HG03097 (cell line): Measurements from ENCODE around the gene SLC10A3.

Experiments
- ATAC-seq: cut with Tn5 transposase; IDR thresholded peaks from one replicate; pipeline ENCODE4 v1.9.1; 2021; ENCODE audit not compliant: unreplicated experiment, low FRiP score

The SLC10A3 gene

GRCh38 chrX:154490414-154491083, at the start of gene SLC10A3:
Gene SLC10A3, minus strand, starts transcription at chrX:154490629. Its CDS starts 1,689 bp downstream, at chrX:154488940.
- peak; percentile 65 for ATAC-seq

- no peak for ATAC-seq
Measured at GRCh38 chrX:154539077-154539476, 48.6 kb upstream of the SLC10A3 start.

- ATAC-seq: no peak
Measured at GRCh38 chrX:154535892-154536291, 45.5 kb upstream of the SLC10A3 start.

GRCh38 chrX:154534526-154535322, 44.3 kb upstream of the SLC10A3 start:
- peak; percentile 90 for ATAC-seq

- ATAC-seq: no peak
Measured at GRCh38 chrX:154532690-154533089, 42.3 kb upstream of the SLC10A3 start.

GRCh38 chrX:154531626-154532025, 41.2 kb upstream of the SLC10A3 start:
- ATAC-seq: no peak

- no peak for ATAC-seq
Measured at GRCh38 chrX:154530286-154530685, 39.9 kb upstream of the SLC10A3 start.

- no peak for ATAC-seq
Measured at GRCh38 chrX:154529206-154529612, 38.8 kb upstream of the SLC10A3 start.

GRCh38 chrX:154526901-154527675, 36.7 kb upstream of the SLC10A3 start:
- ATAC-seq: no peak

GRCh38 chrX:154525606-154526490, 35.4 kb upstream of the SLC10A3 start:
- ATAC-seq: no peak

- no peak for ATAC-seq
Measured at GRCh38 chrX:154519389-154519788, 29.0 kb upstream of the SLC10A3 start.

GRCh38 chrX:154517101-154517781, 26.8 kb upstream of the SLC10A3 start:
- ATAC-seq: no peak

- no peak for ATAC-seq
Measured at GRCh38 chrX:154516656-154517100, 26.2 kb upstream of the SLC10A3 start.

GRCh38 chrX:154515966-154516655, 25.7 kb upstream of the SLC10A3 start, which contains the start of gene FAM3A:
Gene FAM3A, minus strand, starts transcription at chrX:154516232. Its CDS starts 460 bp downstream, at chrX:154515772.
- ATAC-seq: peak; percentile 82

GRCh38 chrX:154515090-154515965, 24.9 kb upstream of the SLC10A3 start:
- ATAC-seq: peak; percentile 13

GRCh38 chrX:154513716-154514115, 23.3 kb upstream of the SLC10A3 start:
- no peak for ATAC-seq

- no peak for ATAC-seq
Measured at GRCh38 chrX:154512879-154513553, 22.6 kb upstream of the SLC10A3 start.
